Activated CD8-positive, alpha-beta memory T cell treated with anti-CD3 and anti-CD28 coated beads, Interleukin-2, amount 10 ng/mL, durations not matched to agents 7 days and 5 days (primary cell): ENCODE data around the gene RAMAC. TPM values are rescaled to one million over a fixed set of nuclear protein-coding genes. Genes with fewer than 3 reads are reported as not detected.

ENCODE experiments used
- total RNA-seq, 2 experiments: library from RNA; stranded (reverse); gene quantifications; one replicate each; pipeline ENCODE4 v1.2.3, GENCODE V29; 2021

RAMAC gene
- total RNA-seq, 2 experiments from 2014 or later = 20.5 to 27.8 TPM

Other genes with a start within 250 kb of the RAMAC start
- gene FSD2, start 180.1 kb upstream of the RAMAC start, total RNA-seq = not detected
- gene WHAMM, start 176.6 kb upstream of the RAMAC start, total RNA-seq = 10 to 100 TPM in 1 of 2 experiments, 1 to 10 TPM in 1; 9.1 to 11.0 TPM
- gene HOMER2, start 33.5 kb upstream of the RAMAC start, total RNA-seq = 10 to 100 TPM in 1 of 2 experiments, 1 to 10 TPM in 1; 8.2 to 14.4 TPM
- gene C15orf40, start 25.4 kb downstream of the RAMAC start, total RNA-seq = 10 to 100 TPM; 28.3 to 29.0 TPM
- 10 to 100 TPM; 62.5 to 73.2 TPM for gene BTBD1, start 81.0 kb downstream of the RAMAC start, total RNA-seq
- gene TM6SF1, start 121.4 kb downstream of the RAMAC start, total RNA-seq = 10 to 100 TPM; 13.3 to 22.4 TPM
- 10 to 100 TPM; 20.4 to 91.0 TPM for gene HDGFL3, start 221.6 kb downstream of the RAMAC start, total RNA-seq